GM18858 (cell line): ENCODE measurements around the gene LRP1.

Experiments
- ATAC-seq: cut with Tn5 transposase; IDR thresholded peaks from one replicate; pipeline ENCODE4 v1.9.1; 2021; ENCODE audit not compliant: unreplicated experiment

The LRP1 gene

DNA sequence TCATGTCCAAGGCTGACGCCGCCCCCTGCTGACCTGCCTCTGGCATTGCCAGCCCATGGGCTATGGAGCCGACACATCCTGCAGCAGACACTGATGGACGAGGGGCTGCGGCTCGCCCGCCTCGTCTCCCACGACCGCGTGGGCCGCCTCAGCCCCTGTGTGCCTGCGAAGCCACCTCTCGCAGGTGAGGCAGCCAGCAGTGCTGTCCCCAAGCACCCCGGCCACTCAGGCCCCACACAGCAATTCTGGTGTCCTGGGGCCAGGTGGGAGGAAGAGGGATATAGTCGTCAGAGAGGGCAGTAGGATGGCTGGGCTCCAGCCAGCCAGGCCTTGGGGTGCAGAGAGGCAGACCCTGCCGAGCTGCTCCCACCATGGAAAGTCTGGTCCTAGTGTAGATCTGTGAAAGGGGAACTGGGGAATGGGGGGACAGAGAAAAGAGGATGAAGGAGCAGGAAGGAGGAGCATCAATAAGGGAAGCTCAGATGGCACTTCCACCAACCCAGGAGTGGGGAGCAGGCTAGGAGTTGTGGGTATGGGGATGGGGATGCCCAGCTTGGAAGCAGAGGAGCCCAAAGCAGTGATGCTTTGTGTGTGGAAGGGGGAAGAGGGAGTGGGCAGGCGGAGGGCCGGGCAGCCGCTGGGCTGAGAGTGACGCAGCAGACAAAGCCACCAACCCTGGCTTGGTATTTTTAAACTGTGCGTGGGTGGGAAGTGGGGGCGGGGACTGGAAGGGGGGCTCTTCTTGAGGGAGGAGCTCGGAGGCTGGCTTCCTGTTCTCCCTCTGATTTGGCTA lies 34.7 kb upstream of the LRP1 start:
- no peak for ATAC-seq

GRCh38 chr12:57094208-57095160 lies 33.8 kb upstream of the LRP1 start:
- ATAC-seq, result no peak

DNA sequence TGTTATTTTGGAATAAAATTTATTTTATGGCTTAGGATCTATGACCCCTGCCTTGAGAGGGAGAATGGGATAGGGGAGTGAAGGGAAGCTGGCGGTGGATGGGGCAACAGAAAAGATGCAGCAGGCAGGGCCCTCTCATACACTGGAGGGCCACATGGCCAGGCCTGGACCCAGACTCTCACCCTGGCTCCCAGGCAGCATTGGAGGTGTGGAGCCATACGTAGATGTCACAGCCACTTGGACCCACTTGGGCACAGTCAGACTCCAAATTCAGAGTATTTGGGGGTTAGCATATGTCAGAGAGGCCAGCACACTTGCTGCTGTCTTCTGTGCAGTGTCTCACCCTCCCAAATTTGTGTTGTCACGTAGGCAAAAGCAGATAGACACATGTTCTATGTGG lies 32.8 kb upstream of the LRP1 start:
- ATAC-seq, result no peak

GRCh38 chr12:57096099-57096572 lies 32.1 kb upstream of the LRP1 start:
- no peak for ATAC-seq

DNA sequence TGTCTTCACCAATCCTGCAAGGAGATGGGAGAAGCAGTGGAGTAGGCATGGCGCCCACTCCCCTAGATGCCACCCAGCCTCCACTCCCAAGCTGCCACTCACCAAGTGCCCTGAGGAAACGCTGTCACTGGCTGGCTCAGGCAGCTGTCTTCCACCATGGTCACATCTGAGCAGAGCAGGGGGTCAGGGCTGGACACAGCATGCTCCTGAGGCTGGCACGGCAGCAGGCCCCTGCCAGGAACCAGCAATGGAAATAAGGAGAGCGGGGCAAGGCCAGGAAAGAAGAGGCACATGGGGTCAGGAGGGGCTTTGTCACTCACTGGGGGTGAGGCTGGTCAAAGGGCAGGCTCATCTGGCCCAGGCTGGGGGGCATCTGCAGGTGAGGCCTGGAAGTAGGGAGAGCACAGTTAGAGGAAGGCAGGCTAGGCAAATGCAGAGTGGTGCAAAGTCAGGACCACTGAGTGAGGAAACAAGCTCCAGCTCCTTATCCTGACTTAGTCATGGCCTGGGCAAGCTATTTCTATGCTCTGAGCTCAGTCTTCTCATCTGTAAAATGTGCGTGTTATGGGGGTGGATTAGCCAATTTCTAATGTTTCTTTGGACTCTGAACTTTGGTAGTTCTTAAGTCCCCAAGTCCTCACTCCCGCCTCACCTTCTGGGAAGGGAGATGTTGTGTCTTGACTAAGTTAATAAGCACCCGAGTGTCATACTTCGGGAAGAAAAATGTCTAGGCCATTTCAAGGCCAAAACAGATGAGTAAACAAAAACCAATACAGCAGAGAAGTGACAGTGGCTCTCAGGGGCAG lies 31.3 kb upstream of the LRP1 start:
- no peak for ATAC-seq

DNA sequence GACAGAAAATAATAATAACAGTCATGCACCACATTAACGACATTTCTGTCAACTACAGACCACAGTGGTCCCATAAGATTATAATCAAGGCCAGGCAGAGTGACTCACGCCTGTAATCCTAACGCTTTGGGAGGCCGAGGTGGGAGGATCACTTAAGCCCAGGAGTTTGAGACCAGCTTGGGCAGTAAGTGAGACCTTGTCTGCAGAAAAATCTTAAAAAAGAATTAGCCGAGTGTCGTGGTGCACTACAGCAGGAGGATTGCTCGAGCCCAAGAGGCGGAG lies 30.8 kb upstream of the LRP1 start:
- ATAC-seq, result no peak

DNA sequence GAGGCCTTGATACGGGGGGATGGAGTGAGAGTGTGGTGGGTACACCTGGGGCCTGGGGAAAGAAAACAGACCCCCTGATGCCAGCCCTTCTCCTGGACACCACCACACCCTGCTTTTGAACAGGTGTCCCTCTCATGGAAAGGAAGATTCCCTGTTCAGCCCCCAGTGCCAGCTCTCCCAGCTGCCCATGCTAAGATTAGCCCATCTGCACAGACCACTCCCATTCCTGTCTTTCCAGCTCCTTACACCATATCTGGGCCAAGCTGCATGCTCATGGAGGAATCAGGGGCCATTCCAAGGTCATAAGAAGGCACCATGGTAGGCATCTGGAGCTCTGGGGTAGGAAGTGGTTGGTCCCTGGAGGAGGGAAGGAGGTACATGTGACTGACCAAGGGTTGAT lies 29.7 kb upstream of the LRP1 start:
- no peak for ATAC-seq

DNA sequence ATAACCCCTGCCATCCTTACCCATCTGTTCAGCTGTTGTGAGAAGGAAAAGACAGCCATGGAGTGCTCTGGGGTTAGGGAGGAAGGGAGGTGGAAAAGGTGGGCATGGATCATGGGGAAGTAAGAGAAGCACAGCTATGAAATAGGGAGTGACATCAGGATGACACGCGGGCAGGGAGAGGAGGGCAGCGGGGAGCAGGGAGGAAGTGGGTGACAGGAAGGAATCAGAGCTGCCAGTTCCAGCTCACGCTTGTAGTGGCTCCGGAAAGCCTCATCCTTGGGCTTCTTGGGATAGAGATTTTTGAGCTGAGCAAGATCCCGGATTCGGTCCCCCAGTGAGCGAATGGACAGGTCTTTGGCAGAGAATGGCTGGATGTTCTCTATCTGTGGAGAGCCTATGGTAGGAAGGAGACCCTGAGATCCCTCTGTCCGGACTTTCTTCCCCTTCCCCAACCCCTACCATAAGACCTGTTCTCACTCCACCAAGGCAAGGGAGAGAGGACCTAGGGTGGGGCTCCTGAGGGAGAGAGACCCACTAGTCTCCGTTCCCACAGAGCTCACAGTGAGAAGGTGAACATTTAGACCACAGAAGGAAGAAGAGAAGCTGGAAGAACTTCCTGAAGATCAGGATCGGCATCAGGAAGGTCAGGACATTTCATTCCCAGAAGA lies 29.1 kb upstream of the LRP1 start:
- ATAC-seq, result no peak

DNA sequence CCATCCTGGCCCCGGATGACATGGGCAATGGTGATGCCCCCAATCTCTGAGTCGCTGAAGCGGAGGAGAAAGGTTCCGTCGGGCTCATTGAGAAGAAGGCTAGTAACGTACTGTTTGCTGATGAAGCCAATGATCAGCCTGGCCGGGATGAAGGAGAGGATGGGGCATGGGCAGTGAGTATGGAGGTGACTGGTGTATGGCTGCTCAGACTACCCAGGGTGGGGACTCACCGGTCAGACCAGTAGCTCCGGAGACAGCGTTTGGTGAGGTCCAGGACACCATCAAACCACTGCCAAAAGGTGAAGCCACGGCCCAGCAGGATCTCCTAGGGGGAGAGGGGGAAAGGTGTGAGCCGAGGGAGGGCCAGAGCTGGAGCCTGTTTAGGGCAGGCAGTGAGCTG lies 28.5 kb upstream of the LRP1 start:
- ATAC-seq, result no peak

GRCh38 chr12:57101892-57102695 lies 26.2 kb upstream of the LRP1 start:
- no peak for ATAC-seq

DNA sequence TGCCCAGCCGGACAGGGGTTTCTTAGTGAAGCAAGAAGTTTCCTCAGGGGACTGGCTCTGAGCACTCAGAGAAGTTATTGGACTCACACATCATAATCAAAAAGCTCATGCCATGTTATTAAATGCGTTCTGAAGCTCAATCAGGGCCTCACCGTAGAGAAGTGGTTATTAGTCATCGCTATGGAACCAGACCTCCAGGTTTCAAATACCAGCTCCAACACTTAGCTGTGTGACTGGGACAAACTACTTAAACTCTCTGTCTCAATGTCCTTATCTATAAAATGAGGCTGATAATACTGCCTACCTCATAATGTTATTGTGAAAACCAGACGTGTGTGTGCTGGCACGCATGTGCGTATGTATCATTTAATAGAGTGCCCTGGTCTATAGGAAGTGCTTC lies 24.4 kb upstream of the LRP1 start:
- no peak for ATAC-seq

GRCh38 chr12:57104292-57104910 lies 23.9 kb upstream of the LRP1 start:
- ATAC-seq, result no peak

DNA sequence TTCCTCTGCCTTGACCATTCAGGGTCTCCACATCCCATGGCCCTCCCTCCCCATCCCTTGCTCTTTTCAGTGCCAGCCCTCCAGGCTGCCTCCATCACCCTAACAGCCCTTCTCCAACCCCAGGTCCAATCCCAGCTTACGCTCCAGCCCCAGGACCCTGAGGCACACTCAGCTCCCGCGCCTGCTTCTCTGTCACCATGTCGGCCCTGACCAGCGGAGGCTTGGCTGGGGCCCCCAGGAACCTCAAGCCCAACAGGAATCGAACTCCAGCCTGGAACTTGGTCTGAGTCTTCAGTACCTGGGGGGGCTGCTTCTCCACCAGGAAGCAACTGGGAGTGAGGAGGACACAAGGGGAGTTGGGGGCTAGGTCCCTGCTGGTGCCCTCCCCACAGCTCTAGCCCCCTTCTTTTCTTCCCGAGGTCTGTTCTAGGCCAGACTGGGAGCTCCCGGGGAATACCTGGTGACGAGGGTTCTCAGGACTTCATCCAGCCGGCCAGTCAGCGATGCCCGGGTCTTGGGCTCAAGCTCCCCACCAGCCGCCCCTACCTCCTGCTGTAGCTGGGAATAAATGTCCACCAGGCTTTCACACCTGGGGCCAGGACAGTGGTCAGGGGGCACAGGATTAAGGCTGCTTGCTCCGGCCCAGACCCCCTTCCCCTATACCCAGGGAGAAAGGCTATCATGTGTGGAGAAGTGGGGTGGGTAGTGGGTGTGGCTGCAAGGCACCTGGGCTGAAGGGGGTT lies 23.1 kb upstream of the LRP1 start:
- no peak for ATAC-seq

DNA sequence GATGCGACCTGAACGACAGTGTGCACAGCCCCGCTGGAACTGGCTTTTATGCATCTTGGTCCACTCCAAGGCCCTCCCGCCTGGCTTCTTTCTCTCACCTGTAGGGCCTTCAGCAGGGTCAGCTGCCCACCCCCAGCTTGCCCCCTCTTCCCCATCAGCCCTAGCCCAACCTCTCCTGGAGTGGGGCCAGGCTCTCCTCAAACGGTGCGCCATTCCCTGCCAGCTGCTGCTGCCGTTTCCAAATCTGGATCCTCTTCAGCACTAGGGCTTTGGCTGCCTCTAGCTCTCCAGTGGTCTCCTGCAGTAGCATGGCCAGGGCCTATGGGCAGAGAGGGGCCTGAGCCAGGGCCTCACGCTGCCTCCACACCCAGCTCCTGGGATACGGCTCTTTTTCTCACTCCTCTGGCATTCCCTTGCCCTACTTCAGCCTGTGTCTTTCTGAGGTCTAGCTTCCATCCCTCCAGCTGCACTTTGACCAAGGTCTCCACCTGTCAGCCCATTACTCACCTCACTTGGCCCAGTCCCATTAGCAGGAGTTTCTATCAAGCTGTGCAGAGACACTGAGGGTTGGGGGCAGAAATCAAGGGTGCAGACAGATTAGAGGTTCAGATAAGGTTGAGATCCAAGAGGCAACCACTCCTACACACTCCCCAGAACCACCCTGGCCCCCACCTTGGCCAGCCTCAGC lies 22.1 kb upstream of the LRP1 start:
- no peak for ATAC-seq

- no peak for ATAC-seq
Observed at GRCh38 chr12:57107456-57108155, 20.7 kb upstream of the LRP1 start.

DNA sequence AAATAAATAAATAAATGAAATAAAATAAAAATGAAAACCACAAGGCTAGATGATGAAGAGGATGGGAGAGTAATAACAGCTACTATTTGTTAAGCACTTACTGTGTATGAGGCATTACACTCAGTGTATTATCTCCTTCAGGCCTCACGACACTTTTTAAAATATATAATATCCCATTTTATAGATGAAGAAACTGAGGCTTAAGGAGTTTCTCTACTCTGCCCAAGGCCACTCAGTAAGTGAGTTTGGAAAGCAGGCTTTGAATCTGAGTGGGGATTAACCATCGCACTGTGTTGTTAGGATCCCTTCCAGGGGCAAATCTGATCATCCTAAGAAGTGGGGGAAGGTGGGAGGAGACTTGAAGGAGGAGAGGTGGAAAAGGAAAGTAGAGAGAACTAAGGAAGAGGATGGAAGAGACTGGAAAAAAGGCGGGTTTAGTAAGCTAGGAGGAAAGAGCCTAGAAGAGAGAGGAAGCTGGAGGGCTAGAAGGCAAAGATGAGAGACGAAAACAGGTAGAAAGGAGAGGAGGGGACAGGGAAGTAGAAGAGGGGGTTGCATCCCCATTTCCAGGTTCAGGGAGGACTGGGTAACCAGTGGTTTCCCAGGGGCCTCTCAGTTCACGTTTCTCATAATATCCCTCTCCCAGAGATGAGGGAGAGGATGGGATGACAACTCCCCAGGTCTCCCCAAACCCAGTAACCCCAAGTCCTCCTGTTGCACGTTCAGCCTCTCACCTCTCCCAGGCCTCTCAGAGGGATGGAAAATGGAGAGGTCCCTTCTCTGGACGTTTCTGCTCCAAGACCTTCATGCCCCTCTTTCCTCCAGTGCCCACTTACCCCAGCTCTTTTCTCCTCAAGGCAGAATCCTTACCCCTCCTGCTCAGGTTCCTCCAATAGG lies 18.8 kb upstream of the LRP1 start:
- no peak for ATAC-seq
